Dermis blood vessel endothelial cell (primary cell): ENCODE data around the gene PRKG1. TPM values are rescaled to one million over a fixed set of nuclear protein-coding genes. Genes with fewer than 3 reads are reported as not detected.
"Not testable (repeated sequence)": the region's sequence is repeated elsewhere in the genome, so short reads cannot be mapped to it uniquely, and the experiment has no call there.

ENCODE experiments used
- DNase-seq: peaks from one replicate; pipeline ENCODE4 v3.0.0; 2010
- total RNA-seq: library from RNA; depleted of rRNA; stranded (reverse); fragments of >200 nt; gene quantifications from 2 replicates; pipeline ENCODE4 v1.2.3, GENCODE V29; 2014

The PRKG1 gene
- total RNA-seq, 1 donor from 2014 or later = 4.1 TPM

- no peak for DNase-seq
These were observed 312.1 kb downstream of the PRKG1 start for GRCh38 chr10:51386248-51386885.

GRCh38 chr10:51389415-51390321 lies 315.4 kb downstream of the PRKG1 start:
- DNase-seq = peak; percentile 68

GRCh38 chr10:51393006-51393405 lies 318.7 kb downstream of the PRKG1 start:
- DNase-seq = not testable (repeated sequence)

- no peak for DNase-seq
These were observed 319.8 kb downstream of the PRKG1 start for GRCh38 chr10:51394039-51394438.

DNA sequence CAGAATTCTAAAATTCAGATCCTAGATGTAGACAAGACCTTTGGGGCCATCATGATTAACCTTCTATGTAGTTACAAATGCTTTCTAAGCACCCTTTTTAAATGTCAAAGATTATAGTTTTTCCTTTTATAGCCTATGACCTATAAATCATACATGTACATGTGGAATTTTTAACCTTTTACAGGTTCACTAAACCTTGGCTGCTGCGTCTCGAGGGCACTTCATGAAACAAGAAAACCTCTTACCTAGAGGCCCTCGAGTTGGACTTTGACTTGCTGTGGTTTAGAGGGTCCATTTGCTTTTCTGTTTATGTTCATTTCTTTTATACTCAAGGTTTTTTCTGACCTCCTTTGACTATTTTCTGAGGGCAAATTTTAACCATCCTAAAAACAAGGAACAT lies 323.0 kb downstream of the PRKG1 start:
- DNase-seq = no peak

- peak; percentile 74 for DNase-seq
These were observed 323.4 kb downstream of the PRKG1 start for GRCh38 chr10:51397695-51398094.

- no peak for DNase-seq
These were observed 325.6 kb downstream of the PRKG1 start for GRCh38 chr10:51399840-51400239.

GRCh38 chr10:51400392-51401096 lies 326.3 kb downstream of the PRKG1 start:
- no peak for DNase-seq

DNA sequence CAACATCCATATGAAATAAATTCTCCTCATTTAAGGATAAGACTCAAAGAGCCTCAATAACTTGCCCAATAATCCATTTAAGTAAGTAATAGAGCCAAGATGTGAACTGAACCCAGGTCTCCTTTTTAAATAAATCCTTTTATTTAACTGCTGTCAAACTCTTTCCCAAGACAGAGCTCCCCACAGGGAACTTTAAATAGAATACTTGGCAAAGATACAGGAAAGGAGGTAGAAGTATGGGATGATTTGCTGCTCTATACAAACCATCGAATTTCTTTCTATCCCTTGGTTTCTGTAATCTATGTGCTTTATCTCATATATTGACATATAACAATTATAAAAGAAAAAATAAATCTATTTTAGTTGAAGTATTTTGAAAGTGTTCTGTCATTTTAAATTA lies 329.2 kb downstream of the PRKG1 start:
- no peak for DNase-seq

DNA sequence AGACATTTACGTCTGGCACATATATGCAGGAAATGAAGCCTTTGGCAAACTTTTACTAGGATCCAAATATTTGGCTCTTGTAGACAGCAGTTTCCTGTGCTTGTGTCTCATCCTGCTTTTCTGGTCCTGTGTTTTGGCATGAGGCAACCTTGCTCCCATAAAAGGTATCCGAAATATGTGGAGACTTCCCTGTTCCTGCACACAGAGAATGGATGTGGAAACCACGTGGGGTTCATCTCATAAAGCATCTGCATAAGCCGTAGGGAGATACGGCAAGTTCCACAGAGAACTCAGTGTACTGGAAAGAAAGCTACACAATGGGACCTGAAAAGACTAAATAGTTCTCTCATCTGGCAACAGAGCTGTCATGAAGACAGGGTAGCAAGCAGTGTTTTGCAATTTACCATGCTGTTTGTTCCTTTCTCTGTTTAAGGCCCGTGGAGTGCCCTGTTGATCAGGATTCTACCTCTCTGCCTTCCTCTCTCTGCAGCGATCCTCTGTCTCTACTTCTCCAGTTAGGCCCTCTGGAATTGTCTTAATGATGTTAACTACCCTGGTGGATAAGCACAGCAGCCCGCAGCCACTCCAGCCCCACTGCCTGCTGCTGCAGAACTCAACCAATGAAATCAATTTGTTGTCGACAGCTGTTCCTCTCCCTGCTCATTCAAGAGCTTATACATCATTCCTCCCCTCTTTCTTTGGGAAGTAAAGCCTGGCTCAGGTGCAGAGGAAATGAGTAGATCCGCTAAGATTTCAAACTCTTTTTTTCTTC lies 331.5 kb downstream of the PRKG1 start:
- peak; percentile 55 for DNase-seq

GRCh38 chr10:51406581-51406980 lies 332.3 kb downstream of the PRKG1 start:
- DNase-seq = no peak

DNA sequence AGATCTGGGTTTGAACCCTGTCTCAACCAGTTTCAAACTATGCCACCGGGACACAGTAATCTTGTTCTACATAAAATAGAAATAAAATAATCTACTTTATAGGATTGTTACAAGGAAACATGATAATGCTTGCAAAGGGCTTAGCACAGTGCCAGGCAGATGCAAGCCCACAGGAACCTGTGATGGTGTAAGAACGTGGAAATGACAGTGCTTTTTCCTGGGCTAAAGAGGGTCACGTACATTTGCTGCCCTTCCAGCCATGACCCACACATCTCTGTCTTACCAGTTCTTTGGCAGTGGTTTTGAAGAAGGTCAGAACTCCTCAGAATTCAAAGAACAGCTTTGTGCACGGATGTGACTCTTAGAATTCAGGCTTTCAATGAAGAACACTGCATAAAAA lies 342.2 kb downstream of the PRKG1 start:
- no peak for DNase-seq

DNA sequence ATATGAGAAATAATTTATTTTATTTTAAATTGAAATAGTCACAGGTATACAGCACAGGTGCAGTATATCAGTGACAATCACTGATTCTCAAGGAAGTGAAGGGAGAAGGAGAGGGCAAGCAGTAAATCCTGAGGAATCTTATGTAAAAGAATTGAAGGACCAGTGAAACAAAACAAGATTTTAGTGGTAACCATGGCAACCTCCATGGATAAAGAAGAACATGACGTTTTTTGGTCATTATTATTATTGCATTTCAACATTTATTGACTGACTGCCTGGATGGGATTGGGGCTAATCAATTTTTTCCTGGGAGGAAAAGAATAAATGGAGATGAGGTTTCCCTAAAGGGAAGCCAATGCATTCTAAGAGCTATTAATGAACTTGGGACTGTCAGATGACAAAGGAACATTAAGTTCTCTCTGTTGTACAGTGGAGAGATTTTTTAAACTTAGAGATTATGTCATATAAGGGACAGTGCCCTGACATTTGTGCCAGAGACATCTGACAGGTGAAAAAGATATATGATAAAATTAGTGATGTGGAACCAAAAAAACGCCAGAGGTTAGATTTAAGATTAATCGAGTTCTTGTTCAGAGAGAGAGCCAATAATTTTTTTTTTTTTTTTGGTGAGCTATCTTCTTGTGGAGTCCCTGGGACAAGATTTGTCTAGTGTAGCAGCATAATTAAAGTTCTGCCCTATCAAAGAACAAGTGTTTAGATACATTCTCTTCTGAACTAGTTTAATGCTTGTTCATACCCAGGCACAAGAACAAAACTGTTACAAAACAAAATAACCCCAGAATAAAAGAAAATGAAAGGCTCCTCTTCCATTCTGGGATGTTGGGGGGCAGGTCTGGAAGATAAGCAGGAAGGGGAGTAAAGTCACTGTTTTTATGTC lies 345.2 kb downstream of the PRKG1 start:
- DNase-seq = no peak

DNA sequence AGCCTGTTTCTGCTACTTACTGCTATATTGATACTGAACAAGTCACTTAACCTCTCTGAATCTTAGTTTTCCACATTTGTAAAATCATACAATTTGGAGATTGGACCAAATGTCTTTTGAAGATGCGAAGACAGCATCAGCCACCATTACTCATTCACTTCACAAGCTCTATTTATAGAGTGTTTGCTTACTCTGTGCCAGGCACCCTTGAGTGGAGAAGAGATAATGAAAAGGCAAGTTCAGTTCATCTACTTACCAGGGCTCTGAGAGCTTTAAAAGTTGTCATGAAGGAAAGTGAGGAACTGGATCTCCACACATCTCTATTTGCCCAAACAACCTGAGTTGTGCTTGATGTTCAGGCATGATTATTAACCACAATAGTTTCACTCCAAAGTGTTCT lies 347.6 kb downstream of the PRKG1 start:
- no peak for DNase-seq

- DNase-seq = peak; percentile 69
These were observed 348.2 kb downstream of the PRKG1 start for GRCh38 chr10:51422311-51423120.

GRCh38 chr10:51423121-51423452 lies 348.8 kb downstream of the PRKG1 start:
- no peak for DNase-seq

DNA sequence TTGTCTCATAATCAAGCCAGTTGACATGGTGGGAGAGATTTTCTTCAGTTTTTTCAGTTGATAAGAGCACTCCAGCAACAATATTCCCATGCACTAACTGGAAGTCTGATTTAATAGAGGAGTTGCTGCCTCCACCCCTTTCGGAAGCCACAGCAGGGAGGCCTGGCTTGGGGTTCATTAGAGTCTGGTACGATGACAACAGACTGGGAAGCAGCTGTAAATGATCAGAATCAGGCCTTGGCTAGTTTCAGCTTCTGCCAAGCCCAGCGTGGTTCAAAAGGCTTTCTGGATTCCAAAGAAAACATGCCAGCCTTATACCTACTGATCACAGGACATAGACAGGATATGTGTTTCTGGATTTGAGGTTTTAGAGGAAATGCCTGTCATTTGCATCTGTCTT lies 351.1 kb downstream of the PRKG1 start:
- peak; percentile 25 for DNase-seq

GRCh38 chr10:51427758-51428157 lies 353.5 kb downstream of the PRKG1 start:
- DNase-seq = no peak

- no peak for DNase-seq
These were observed 356.2 kb downstream of the PRKG1 start for GRCh38 chr10:51430506-51430905.

GRCh38 chr10:51433949-51434475 lies 359.7 kb downstream of the PRKG1 start:
- no peak for DNase-seq

DNA sequence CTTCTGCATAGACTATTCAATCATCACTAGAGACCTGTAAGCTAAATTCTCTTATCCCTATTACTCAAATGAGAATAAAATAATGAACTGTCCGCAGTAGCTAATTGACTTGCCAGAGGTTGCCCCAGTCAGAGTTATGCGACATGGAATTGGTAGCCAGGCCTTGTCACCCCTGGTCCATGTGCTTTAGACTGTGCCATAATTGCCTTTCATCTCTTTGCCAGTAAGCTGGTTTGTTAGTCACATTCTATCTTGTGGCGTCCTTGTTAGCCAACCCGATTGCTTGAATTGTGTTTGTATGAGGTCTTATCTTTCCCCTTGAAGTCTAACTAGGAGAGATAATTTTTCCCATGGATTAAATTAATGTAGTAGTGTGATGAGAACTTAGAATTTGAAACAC lies 362.5 kb downstream of the PRKG1 start:
- DNase-seq = no peak
